Posterior vena cava (tissue), 2 donors: ENCODE results near the gene ZNF184. TPM values are rescaled to one million over a fixed set of nuclear protein-coding genes. Genes with fewer than 3 reads are reported as not detected.

ENCODE experiments used
- DNase-seq: peaks from one replicate; pipeline ENCODE4 v3.0.0-alpha.2; 2020; ENCODE audit warnings: low spot score
- intact Hi-C, 2 donors: fragments of 100-400 bp; cut with DNase I; formaldehyde crosslinking; loops; one replicate each; pipeline versions ENCODE4 v1.14.1 to v1.14.2; 2022 to 2023
- long read RNA-seq, 2 donors: library from polyadenylated mRNA; unstranded; transcript quantifications; one replicate each; pipeline ENCODE4 v2.0.0, GENCODE V29; 2020 to 2021
- total RNA-seq, 2 donors: library from RNA; stranded (reverse); fragmentation: NEBNext Ultra II Directional; extraction: Animal tissue kit (Norgen Biotek cat#: 25700); gene quantifications; one replicate each; pipeline ENCODE4 v1.2.1, GENCODE V29; 2021
- donor health status: DM: yes; HTN: yes; CAD: no.
- donor health status: DM: yes; HTN: yes; CAD: no.

The ZNF184 gene
- total RNA-seq, result 1 to 10 TPM; 6.3 to 6.5 TPM
- long read RNA-seq, donor 1, result 0 reads
- long read RNA-seq, donor 2, partial matches to known transcripts, result 0 of 1 reads
- long read RNA-seq, donor 2, other reads (novel, unspliced or antisense), result 1 of 1 reads

GRCh38 chr6:27472617-27473400 is at the start of gene ZNF184:
Gene ZNF184 (minus strand): TSS chr6:27473105. CDS start chr6:27472294, 811 bp downstream.
- intact Hi-C loops, result loop anchor here in 1 of 2 donors (10.0 kb wide), 1 partner anchor 282 kb away; no protein-coding TSS in a partner anchor
- peak; percentile 99 for DNase-seq

GRCh38 chr6:27518881-27519795 is 46.2 kb upstream of the ZNF184 start:
- intact Hi-C loops, result loop anchor here in 1 of 2 donors (10.0 kb wide), 1 partner anchor 236 kb away; no protein-coding TSS in a partner anchor
- DNase-seq, result peak; percentile 84

- intact Hi-C loops, result loop anchor here in 1 of 2 donors (10.0 kb wide), 1 partner anchor 237 kb away; no protein-coding TSS in a partner anchor
- DNase-seq, result no peak
Observed at GRCh38 chr6:27517928-27518787, 45.3 kb upstream of the ZNF184 start.

DNA sequence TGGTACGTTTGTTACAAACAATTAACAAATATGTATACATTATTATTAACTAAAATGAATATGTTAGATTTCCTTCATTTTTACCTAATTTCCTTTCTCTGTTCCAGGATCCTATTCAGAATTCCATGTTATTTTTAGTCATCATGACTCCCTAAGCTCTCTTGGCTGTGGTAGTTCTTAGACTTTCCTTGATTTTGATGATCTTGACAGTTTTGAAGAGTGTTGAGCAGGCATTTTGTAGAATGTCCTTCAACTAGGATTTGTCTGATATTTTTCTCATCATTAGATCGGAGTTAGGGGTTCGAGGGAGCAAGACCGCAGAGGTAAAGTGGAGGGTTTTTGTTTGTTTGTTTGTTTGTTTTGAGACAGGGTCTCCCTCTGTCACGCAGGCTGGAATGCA is 44.3 kb upstream of the ZNF184 start:
- intact Hi-C loops, result loop anchor here in 1 of 2 donors (10.0 kb wide), 1 partner anchor 238 kb away; no protein-coding TSS in a partner anchor
- DNase-seq, result no peak

DNA sequence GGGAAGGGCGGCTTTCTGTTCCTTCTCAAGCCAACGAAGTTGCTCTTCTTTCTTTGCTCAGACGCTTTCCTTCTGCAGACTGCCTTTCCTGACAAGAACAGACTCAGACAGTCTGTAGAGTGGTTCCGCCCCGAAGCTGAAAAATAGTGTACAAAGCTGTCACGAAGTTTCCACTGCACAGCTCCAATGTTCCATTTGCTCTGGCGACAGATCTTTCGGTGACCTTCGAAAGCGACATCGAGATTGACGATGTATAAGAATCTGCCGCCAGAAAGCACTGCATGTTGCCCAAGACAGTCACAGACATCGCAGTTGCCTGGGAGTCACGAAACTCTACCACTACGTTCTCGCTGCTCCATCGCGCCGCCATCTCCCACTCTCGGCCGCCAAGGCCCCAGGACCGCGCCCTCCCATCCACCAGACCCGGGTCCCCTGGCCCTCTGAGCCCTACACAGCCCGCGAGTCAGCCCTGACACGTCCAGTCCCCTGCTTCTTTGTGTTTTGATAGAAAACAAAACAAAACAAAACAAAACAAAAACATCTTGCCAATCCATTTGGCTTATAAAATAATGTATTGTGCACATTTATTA is 42.1 kb upstream of the ZNF184 start:
- intact Hi-C loops, result loop anchor here in 1 of 2 donors (10.0 kb wide), 1 partner anchor 240 kb away; no protein-coding TSS in a partner anchor
- DNase-seq, result peak; percentile 78

DNA sequence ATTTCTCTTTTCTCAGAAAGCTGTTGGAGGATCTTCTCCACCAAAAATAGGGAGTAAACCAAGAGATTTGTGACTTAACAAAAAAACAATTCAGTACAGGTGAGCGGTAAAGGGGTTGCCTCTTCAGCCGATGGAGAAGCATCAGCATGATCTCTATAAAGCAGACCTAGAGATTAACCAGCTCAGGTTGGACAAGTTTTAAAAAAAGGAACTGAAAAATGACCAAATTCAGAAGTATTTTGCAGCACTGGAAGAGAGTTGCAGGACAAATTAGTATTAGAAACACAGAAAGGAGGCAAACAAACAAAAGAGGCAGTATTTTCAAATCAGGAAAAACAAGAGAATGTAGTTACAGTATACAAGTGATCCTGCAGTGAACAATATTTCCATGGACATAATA is 39.6 kb upstream of the ZNF184 start:
- no peak for DNase-seq
- intact Hi-C loops, result loop anchor here in 1 of 2 donors (10.0 kb wide), 1 partner anchor 242 kb away; no protein-coding TSS in a partner anchor

GRCh38 chr6:27507041-27507956 is 34.4 kb upstream of the ZNF184 start:
- no peak for DNase-seq
- intact Hi-C loops, result no loop called here

GRCh38 chr6:27505209-27506027 is 32.5 kb upstream of the ZNF184 start:
- DNase-seq, result no peak
- intact Hi-C loops, result no loop called here

DNA sequence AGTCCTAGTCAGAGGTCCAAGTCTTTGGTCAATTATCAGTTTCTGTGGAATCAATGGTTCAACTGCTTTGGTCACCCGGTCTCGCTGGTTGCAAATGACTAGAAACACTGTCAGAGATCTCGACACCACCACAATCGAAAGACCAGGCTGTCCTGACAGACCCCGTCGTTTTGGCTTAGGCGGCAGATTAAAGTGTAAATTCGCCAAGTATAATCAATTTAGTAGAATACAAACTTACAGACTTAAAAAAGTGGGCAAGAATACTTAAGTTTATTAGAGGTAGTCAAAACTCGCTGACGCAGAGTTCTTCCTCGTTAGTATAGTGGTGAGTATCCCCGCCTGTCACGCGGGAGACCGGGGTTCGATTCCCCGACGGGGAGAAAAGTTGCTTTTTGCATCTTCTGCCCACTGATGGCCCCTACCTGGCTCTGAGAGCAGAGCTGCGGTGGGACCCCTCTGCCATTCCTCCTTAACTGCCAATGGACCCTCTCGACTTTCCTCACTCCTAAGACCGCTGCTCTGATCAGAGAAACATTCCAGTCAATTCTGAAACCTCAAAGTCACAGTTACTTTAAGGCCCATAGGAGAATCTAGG is 30.6 kb upstream of the ZNF184 start:
- intact Hi-C loops, result no loop called here
- no peak for DNase-seq

DNA sequence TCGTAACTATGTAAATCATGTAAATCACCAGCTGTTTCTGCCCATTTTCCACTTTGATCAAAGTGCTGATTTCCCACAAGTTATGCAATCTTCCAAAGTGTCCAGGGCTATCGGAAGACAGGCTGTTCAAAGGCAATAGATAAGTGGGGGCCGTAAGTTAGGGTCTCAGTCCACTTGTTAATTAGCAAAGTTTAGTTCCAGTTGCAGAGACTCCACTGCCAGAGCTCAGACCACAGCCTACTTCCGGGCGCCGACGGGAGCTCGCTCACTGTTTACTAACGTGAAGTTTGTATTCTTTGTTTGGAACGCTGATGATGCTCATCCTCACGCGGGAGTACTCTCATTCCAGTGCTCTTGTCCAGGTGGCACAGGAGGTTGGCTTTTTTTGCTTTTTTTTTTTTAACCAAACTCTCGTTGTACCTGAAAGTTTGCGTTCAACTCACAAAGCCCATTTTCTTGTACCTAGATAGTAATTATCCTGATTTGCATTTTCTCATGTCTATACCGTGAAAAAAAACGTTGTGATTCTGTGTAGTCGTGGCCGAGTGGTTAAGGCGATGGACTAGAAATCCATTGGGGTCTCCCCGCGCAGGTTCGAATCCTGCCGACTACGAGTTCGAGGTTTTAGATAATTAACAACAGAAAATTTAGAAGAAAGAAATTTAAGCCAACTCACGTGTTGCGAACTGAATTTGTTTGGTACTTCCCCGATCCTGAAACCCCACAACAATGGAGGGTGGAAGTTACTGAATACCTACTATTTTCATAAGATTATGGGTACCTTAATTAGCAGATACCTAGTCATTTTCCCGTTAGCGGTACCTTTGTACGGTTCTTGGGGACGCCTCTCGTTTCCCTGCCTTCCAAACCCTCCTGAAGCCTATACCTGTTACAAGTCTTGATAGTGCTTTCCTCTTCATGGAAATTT is 29.9 kb upstream of the ZNF184 start:
- intact Hi-C loops, result no loop called here
- no peak for DNase-seq

DNA sequence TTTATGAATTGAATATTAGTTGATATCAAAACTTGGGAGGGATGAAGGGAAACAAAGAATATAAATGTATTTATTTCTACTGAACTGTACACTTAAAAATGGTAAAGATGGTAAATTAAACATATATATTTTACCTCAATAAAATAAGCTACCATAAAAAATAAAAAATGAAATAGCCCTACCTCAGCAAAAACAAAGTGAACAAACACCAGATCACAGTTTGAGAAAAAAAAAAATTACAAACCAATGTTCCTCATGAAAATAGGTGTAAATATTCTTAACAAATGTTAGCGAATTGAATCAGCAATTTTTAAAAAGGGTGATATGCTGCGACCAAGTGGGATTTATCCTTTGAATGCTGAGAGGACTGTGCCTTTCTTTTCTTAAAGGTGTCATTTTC is 28.3 kb upstream of the ZNF184 start:
- intact Hi-C loops, result no loop called here
- no peak for DNase-seq

- no peak for DNase-seq
- intact Hi-C loops, result no loop called here
Observed at GRCh38 chr6:27500177-27500576, 27.3 kb upstream of the ZNF184 start.

DNA sequence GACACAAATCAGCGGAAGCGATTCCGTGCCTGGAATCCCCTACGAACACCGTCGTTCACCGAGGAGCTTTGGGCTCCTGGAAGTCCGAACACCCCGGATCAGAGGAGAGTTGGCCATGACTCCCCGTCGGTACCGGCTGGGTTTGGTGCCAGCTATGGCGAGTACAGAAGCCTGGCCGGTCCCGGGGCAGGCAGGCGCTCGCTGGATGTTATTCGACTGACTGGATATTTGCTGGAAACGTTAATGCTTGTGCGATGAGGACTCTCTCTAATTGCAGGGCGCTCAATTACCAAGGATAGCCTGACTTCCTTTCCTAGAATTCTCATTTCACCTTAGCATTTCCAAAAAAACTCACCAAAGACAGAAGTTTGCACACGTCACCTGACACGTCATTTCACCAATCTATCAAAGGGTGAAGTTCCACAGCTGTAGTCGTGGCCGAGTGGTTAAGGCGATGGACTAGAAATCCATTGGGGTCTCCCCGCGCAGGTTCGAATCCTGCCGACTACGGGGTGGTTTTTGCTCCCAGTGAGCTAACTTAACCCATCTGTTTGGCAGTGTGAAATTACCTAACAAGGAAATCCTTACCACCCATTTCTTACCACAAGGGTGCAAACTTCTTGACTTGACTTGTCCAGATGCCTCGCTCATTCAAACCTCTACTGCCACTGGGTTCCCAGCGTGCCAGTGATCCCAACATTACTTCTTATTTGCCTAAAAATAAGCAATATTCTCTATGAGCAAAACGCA is 22.7 kb upstream of the ZNF184 start:
- no peak for DNase-seq
- intact Hi-C loops, result loop anchor here in 1 of 2 donors (10.0 kb wide), 1 partner anchor 1161 kb away; no protein-coding TSS in a partner anchor

DNA sequence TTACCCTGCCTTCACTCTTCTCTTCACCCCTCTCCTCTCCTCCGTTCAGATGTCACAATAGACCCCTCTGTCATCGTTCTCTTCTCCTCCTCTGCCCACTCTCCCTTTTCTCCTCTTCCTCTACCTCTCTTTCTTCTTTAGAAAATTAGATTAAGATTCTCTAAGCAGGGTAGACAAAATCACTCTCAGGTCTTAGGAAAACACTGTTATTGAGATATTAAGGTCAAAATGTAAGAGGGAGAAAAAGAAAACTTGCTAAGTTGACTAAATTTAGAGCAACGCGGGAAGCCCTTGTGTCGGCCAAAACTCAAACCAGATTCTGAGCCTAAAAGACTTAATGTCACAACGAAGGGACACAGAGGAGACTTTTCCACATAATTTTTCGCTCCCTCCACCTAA is 22.1 kb upstream of the ZNF184 start:
- DNase-seq, result no peak
- intact Hi-C loops, result loop anchor here in 1 of 2 donors (10.0 kb wide), 1 partner anchor 1160 kb away; no protein-coding TSS in a partner anchor
